Measurements from ENCODE around the gene MAGEF1.
A peak's percentile ranks its signal among the peaks of the same experiment; 100 is the strongest.
"Not testable (repeated sequence)": the region's sequence is repeated elsewhere in the genome, so short reads cannot be mapped to it uniquely, and the experiment has no call there.

MAGEF1 gene

GRCh38 chr3:184741798-184742675, 30.2 kb upstream of the MAGEF1 start:
- DNase-seq (no peak), ATAC-seq (no peak)

- DNase-seq: no peak
- no peak for ATAC-seq
Observed at GRCh38 chr3:184741259-184741556, 29.3 kb upstream of the MAGEF1 start.

- DNase-seq (peak; percentile 31), ATAC-seq (peak; percentile 82)
Observed at GRCh38 chr3:184740509-184741258, 28.8 kb upstream of the MAGEF1 start.

GRCh38 chr3:184739594-184740505, 28.0 kb upstream of the MAGEF1 start:
- no peak for DNase-seq
- no peak for ATAC-seq

GRCh38 chr3:184738982-184739381, 27.1 kb upstream of the MAGEF1 start:
- ATAC-seq (no peak), DNase-seq (no peak)

- ATAC-seq (no peak), DNase-seq (no peak)
Observed at GRCh38 chr3:184738506-184738890, 26.6 kb upstream of the MAGEF1 start.

GRCh38 chr3:184737641-184738505, 26.0 kb upstream of the MAGEF1 start:
- DNase-seq: no peak
- no peak for ATAC-seq

GRCh38 chr3:184737063-184737462, 25.2 kb upstream of the MAGEF1 start:
- DNase-seq: no peak
- no peak for ATAC-seq

GRCh38 chr3:184734903-184735701, 23.2 kb upstream of the MAGEF1 start:
- ATAC-seq (no peak), DNase-seq (no peak)

GRCh38 chr3:184733971-184734608, 22.2 kb upstream of the MAGEF1 start:
- ATAC-seq (no peak), DNase-seq (no peak)

- DNase-seq: no peak
- ATAC-seq: no peak
Observed at GRCh38 chr3:184733181-184733580, 21.3 kb upstream of the MAGEF1 start.

- no peak for ATAC-seq
- DNase-seq: no peak
Observed at GRCh38 chr3:184731786-184732537, 20.1 kb upstream of the MAGEF1 start.

- no peak for DNase-seq
- no peak for ATAC-seq
Observed at GRCh38 chr3:184730924-184731323, 19.1 kb upstream of the MAGEF1 start.

GRCh38 chr3:184729154-184729553, 17.3 kb upstream of the MAGEF1 start:
- DNase-seq, ATAC-seq: not testable (repeated sequence)

GRCh38 chr3:184728010-184728527, 16.2 kb upstream of the MAGEF1 start:
- ATAC-seq (no peak), DNase-seq (no peak)

GRCh38 chr3:184727357-184728009, 15.6 kb upstream of the MAGEF1 start:
- DNase-seq: peak; percentile 52
- ATAC-seq: peak; percentile 71

GRCh38 chr3:184726497-184726896, 14.6 kb upstream of the MAGEF1 start:
- ATAC-seq (no peak), DNase-seq (no peak)

- DNase-seq (no peak), ATAC-seq (no peak)
Observed at GRCh38 chr3:184725176-184725719, 13.4 kb upstream of the MAGEF1 start.

Data from stimulated activated naive CD8-positive, alpha-beta T cell treated with anti-CD3 and anti-CD28 coated beads, Interleukin-15, Interleukin-2, amounts not matched to agents 100 U/mL and 50 U/mL, for 24 hours (primary cell).